SK-N-MC (cell line): ENCODE data around the gene CAPN5.

Experiments used
- EZH2 ChIP-seq: fragments of 200-600 bp; sonication (generic); IDR thresholded peaks from one replicate; pipeline ENCODE4 v1.6.1; 2017; ENCODE audit warnings: antibody characterized with exemption
- FOXP2 ChIP-seq: optimal IDR thresholded peaks from 2 replicates; pipeline ENCODE3; 2011; ENCODE audit warnings: mild to moderate bottlenecking, moderate library complexity; ENCODE audit not compliant: insufficient read depth; ENCODE audit errors: extremely low read length, control extremely low read depth
- POLR2AphosphoS5 ChIP-seq: IDR thresholded peaks from 2 replicates; pipeline ENCODE4 v1.6.1; 2012; ENCODE audit warnings: mild to moderate bottlenecking, low read depth, low read length, borderline replicate concordance

GRCh38 chr11:77126156-77126775 is 59.5 kb downstream of the CAPN5 start:
- TF ChIP-seq POLR2AphosphoS5: no peak
- no peak for TF ChIP-seq EZH2
- no peak for TF ChIP-seq FOXP2
